ENCODE data around the gene TPRA1. TPM values are rescaled to one million over a fixed set of nuclear protein-coding genes. Genes with fewer than 3 reads are reported as not detected.

Gene TPRA1
- total RNA-seq, 1 experiment from 2014 or later, result 20.0 TPM

DNA sequence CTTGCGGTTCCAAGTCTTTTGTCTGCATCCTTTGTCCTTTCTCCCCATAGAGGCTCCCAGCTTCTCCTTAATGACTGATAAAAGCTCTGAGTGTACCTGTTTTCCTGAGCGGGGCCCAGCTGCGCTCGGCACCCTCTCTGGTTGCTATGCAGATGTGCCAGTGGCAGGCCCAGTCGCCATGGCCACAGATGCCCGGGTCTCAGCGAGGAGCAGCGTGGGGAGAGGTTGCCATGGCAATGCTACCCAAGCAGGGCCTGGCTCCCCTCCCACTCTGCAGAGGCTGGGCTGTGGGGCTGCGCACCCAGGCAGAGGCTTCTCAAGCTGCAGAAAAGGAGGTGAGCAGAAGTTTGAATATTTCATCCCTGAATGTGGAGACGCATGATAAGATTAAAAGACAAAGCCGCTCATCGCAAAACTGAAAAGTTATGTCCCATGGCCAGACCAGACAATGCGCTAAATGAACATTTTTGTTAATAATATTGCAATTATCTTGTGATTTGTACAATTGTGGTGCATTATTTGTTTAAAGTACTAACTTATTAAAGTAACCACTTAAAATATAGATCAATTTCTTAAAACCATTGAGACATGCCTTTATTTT, 66.1 kb downstream of the TPRA1 start:
- H3K4me1 ChIP-seq (ENCODE audit: insufficient read depth, low read length), result peaks cover 2% of the 10 kb centered on the region; the same call in 1 of the 2 replicates

More for the DNA sequence above, 66.1 kb downstream of the TPRA1 start:
- Histone ChIP-seq H2AFZ (ENCODE audit: low read length) (no peak overlapping the region), H2BK15ac (ENCODE audit: low read depth, low read length) (no peak overlapping the region), H3K56ac (ENCODE audit: insufficient read length, low read depth, low read length) (no peak overlapping the region), H4K8ac (replicated peaks; ENCODE audit: insufficient read length, low read depth, low read length) (no peak overlapping the region), H3K27ac (ENCODE audit: insufficient read length, low read depth, low read length) (no peak overlapping the region), H3T11ph (ENCODE audit: low read length) (no peak overlapping the region), H3K23me2 (ENCODE audit: insufficient read length, low read depth, low read length, poor library complexity, severe bottlenecking) (no peaks in the 10 kb centered on the region), H2BK12ac (ENCODE audit: insufficient read length, low read depth, low read length) (no peak overlapping the region), H3K9me3 (ENCODE audit: control insufficient read depth, low read depth, low read length) (no peaks in the 10 kb centered on the region), H2BK20ac (ENCODE audit: low read depth, low read length, poor library complexity, severe bottlenecking) (no peak overlapping the region), H3K23ac (ENCODE audit: insufficient read length, low read depth, low read length) (no peak overlapping the region), H4K5ac (ENCODE audit: insufficient read length, low read depth, low read length) (no peak overlapping the region), H3K18ac (ENCODE audit: insufficient read length, low read depth, low read length) (no peak overlapping the region), H3K79me1 (ENCODE audit: insufficient read depth, low read depth, low read length, poor library complexity, severe bottlenecking) (no peaks in the 10 kb centered on the region), H2BK120ac (ENCODE audit: low read depth, low read length, poor library complexity, severe bottlenecking) (no peak overlapping the region), H3K9ac (ENCODE audit: extremely low read depth, insufficient read length, low read length) (no peak overlapping the region), H3K14ac (ENCODE audit: insufficient read depth, low read length) (peak overlapping the region; percentile 54; the same call in 1 of the 2 replicates), H3K4ac (ENCODE audit: low read depth, low read length) (no peak overlapping the region), H3K4me2 (ENCODE audit: insufficient read depth, insufficient read length, low read length) (no peak overlapping the region), H4K91ac (ENCODE audit: insufficient read length, low read depth, low read length) (no peak overlapping the region), H3K27me3 (ENCODE audit: insufficient read depth, low read length) (no peaks in the 10 kb centered on the region), H2BK5ac (ENCODE audit: insufficient read length, low read length) (no peak overlapping the region), H3K79me2 (ENCODE audit: insufficient read depth, low read length) (no peaks in the 10 kb centered on the region), H2AK5ac (ENCODE audit: insufficient read length, low read length) (no peak overlapping the region), H4K20me1 (ENCODE audit: control insufficient read depth, insufficient read depth, insufficient read length) (no peaks in the 10 kb centered on the region)
- H3K36me3 Mint-ChIP-seq (ENCODE audit: insufficient read depth in 1 of 3, low read depth in 3 of 3), result peaks cover 0 to 5% (median 0%) of the 10 kb centered on the region in 3 experiments; a peak in 1 of 7 replicates
- TF ChIP-seq, protein P1, sequence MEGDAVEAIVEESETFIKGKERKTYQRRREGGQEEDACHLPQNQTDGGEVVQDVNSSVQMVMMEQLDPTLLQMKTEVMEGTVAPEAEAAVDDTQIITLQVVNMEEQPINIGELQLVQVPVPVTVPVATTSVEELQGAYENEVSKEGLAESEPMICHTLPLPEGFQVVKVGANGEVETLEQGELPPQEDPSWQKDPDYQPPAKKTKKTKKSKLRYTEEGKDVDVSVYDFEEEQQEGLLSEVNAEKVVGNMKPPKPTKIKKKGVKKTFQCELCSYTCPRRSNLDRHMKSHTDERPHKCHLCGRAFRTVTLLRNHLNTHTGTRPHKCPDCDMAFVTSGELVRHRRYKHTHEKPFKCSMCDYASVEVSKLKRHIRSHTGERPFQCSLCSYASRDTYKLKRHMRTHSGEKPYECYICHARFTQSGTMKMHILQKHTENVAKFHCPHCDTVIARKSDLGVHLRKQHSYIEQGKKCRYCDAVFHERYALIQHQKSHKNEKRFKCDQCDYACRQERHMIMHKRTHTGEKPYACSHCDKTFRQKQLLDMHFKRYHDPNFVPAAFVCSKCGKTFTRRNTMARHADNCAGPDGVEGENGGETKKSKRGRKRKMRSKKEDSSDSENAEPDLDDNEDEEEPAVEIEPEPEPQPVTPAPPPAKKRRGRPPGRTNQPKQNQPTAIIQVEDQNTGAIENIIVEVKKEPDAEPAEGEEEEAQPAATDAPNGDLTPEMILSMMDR (conservative IDR thresholded peaks at IDR 0.05), result no peak
- H3K9me3 Mint-ChIP-seq, result peaks cover 11 to 14% of the 10 kb centered on the region in 2 experiments; a peak in 4 of 5 replicates
- H3K27ac Mint-ChIP-seq, result no peak overlapping the region
- H3K27me3 Mint-ChIP-seq (ENCODE audit: low read depth), result peaks cover 11% of the 10 kb centered on the region
- no CpG with 5 or more reads among the region's 13 CpGs for WGBS (ENCODE audit: extremely low coverage, insufficient read length, low lambda C conversion rate)
- H3K4me1 Mint-ChIP-seq, result peaks cover 6 to 8% of the 10 kb centered on the region in 2 experiments
- H3K4me3 Mint-ChIP-seq, result no peak overlapping the region
- peak; percentile 64 for DNase-seq

Small RNA genes lying within 50 kb of the gene (microRNA-seq; reads per million reads assigned to microRNA genes)
- gene MIR6825 (ENCODE audit: borderline microRNAs expressed), result not detected
- gene MIR7976 (ENCODE audit: borderline microRNAs expressed), result 1.0 reads per million

Other genes with a start within 250 kb of the TPRA1 start
- gene MCM2, start 7.7 kb upstream of the TPRA1 start, total RNA-seq (2021), result 164 and 170 TPM in 2 replicates
- 24.6 and 24.8 TPM in 2 replicates for gene PODXL2, start 38.5 kb upstream of the TPRA1 start, total RNA-seq (2021)
- 3.9 and 6.2 TPM in 2 replicates for gene ABTB1, start 82.2 kb upstream of the TPRA1 start, total RNA-seq (2021)
- gene MGLL, start 231.8 kb upstream of the TPRA1 start, total RNA-seq (2021), result 0.11 and 0.22 TPM in 2 replicates

Measured in H9 (cell line).